ENCODE data around the gene CLK3. TPM values are rescaled to one million over a fixed set of nuclear protein-coding genes. Genes with fewer than 3 reads are reported as not detected.

CLK3 gene
- total and polyA plus RNA-seq, 2 donors (not counting 3 experiments of a cell fraction or from before 2014, with no cell fraction given) = 75.5 to 121 TPM

DNA sequence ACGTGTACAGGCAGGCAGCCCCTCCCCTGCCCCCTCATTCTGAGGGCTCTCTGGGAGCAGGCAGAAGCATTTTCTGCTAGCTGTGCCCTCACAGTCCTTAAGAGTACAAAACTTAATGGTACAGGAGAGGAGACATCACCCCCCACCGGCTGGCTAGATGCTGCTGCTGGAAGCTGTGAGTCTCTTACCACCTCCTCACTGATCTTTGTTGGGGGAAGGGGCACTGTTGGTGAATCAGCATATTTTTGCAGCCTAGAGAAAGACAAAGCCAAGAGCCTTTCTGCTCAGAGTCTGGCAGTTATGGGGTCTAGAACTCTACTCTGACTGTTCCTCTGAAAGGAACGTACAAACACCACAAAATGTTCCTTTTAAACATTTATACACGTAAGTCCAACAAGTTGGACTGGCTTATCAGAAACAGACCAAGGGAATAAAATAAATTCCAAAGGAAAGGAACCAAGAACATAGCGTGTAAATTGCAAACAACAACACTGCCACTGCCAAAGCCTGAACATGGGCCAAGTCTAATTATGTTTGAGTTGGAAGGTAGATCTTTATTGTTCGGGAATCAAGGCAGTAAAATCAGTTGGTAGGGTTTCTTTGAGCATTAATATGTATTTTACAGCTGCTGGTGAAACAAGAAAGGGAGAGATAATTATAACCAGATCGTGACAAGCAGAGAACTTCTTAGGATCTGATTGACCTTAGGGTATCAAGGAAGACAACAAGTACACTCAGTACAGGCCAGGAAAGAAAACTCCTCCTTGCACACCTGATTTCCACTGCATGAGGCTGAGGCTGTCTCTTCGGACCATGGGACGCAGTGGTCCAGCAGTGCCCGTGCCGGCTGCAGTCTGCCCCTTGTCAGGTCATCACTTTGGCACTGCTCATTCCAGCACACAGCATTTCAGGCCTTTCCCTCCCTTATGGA lies 27.4 kb downstream of the CLK3 start:
- no peak overlapping the region for H3K4me2 ChIP-seq (ENCODE audit: insufficient read depth, low read length)
- H3K4me1 ChIP-seq (ENCODE audit: control insufficient read depth, extremely low read depth, insufficient read depth, low read length) = peaks cover 18% of the 10 kb centered on the region
- no peaks in the 10 kb centered on the region for H3K79me2 ChIP-seq (ENCODE audit: control insufficient read depth, insufficient read depth, low read length)
- ChIA-PET POLR2A (no interaction called here), CTCF (interaction anchor here (1.0 to 18.1 kb wide), 3 partner anchors 11 to 127 kb away, joined by 4 to 696 read pairs (median 11); no protein-coding TSS in a partner anchor)
- H3K27ac ChIP-seq (ENCODE audit: insufficient read depth, low read depth, low read length) = peak overlapping the region; percentile 16
- H3K4me3 ChIP-seq (replicated peaks in 1 of 3; ENCODE audit: insufficient read depth in 1 of 3, low read depth in 1 of 3, low read length in 3 of 3) = no peak overlapping the region
- H3K9me3 ChIP-seq (replicated peaks; ENCODE audit: control insufficient read depth, insufficient read depth, low read length) = no peaks in the 10 kb centered on the region
- H3K9me1 ChIP-seq (replicated peaks; ENCODE audit: control insufficient read depth, extremely low read depth, insufficient read depth, low read length) = no peaks in the 10 kb centered on the region
- H2AFZ ChIP-seq (ENCODE audit: low read depth, low read length) = no peak overlapping the region
- peak; percentile 87 for DNase-seq (ENCODE audit: low read depth, low spot score)
- peaks cover 2 to 6% of the 10 kb centered on the region in 2 experiments for H3K36me3 ChIP-seq (ENCODE audit: control insufficient read depth in 2 of 2, extremely low read depth in 1 of 2, insufficient read depth in 2 of 2, low read length in 2 of 2)
- H3K9ac ChIP-seq (replicated peaks; ENCODE audit: extremely low read depth, insufficient read depth, low read length) = no peak overlapping the region
- TF ChIP-seq EZH2 (IDR thresholded peaks at IDR 0.05; ENCODE audit: borderline replicate concordance, low read depth, low read length, severe bottlenecking) (no peak), POLR2AphosphoS5 (IDR thresholded peaks at IDR 0.05; ENCODE audit: insufficient read depth, low read depth, low read length) (no peak), CTCF (IDR thresholded peaks at IDR 0.05; ENCODE audit: extremely low read depth in 1 of 2, insufficient read depth in 1 of 2, low read depth in 1 of 2, low read length in 2 of 2) (no peak), GATA2 (IDR thresholded peaks at IDR 0.05; ENCODE audit: insufficient read depth, insufficient read length, low read depth, low read length) (no peak)
- TF ChIP-seq, protein P1, sequence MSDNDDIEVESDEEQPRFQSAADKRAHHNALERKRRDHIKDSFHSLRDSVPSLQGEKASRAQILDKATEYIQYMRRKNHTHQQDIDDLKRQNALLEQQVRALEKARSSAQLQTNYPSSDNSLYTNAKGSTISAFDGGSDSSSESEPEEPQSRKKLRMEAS (IDR thresholded peaks at IDR 0.05; ENCODE audit: insufficient read depth, insufficient read length) = no peak
- TSS peak; percentile 36 for BruUV-seq (replicated peaks)
- intact Hi-C loops (cut with micrococcal nuclease) = no loop called here
- H4K20me1 ChIP-seq (replicated peaks; ENCODE audit: control insufficient read depth, extremely low read depth, insufficient read depth, low read length) = no peaks in the 10 kb centered on the region
- H3K27me3 ChIP-seq (ENCODE audit: control insufficient read depth in 2 of 2, insufficient read depth in 2 of 2, low read length in 2 of 2) = no peaks in the 10 kb centered on the region
- peak; percentile 62 for FAIRE-seq
- dilution Hi-C loops (cut with MboI; ENCODE audit: extremely low pct_ligation_motif_present, low sequenced_read_pairs) = loop anchor here (25.0 kb wide), 1 partner anchor 119 kb away; no protein-coding TSS in a partner anchor

Data from endothelial cell of umbilical vein (primary cell).